ENCODE measurements around the gene EEF2KMT. TPM values are rescaled to one million over a fixed set of nuclear protein-coding genes. Genes with fewer than 3 reads are reported as not detected.
"Not testable (repeated sequence)": the region's sequence is repeated elsewhere in the genome, so short reads cannot be mapped to it uniquely, and the experiment has no call there.

Gene EEF2KMT
- total RNA-seq, 1 donor from 2014 or later = 3.6 TPM

- DNase-seq = no peak
These were observed 27.0 kb downstream of the EEF2KMT start for GRCh38 chr16:5070431-5071186.

- no peak for DNase-seq
These were observed 27.7 kb downstream of the EEF2KMT start for GRCh38 chr16:5069854-5070253.

GRCh38 chr16:5069048-5069447, 28.5 kb downstream of the EEF2KMT start:
- DNase-seq = no peak

GRCh38 chr16:5066511-5066910, 31.1 kb downstream of the EEF2KMT start:
- no peak for DNase-seq

GRCh38 chr16:5065813-5066212, 31.8 kb downstream of the EEF2KMT start, which contains the start of gene C16orf89:
C16orf89 (minus strand) TSS chr16:5065956; CDS start chr16:5065908, 48 bp downstream.
- DNase-seq = no peak

- DNase-seq = no peak
These were observed 32.3 kb downstream of the EEF2KMT start for GRCh38 chr16:5065326-5065725.

- DNase-seq = no peak
These were observed 32.7 kb downstream of the EEF2KMT start for GRCh38 chr16:5064915-5065314.

- no peak for DNase-seq
These were observed 34.5 kb downstream of the EEF2KMT start for GRCh38 chr16:5062790-5063765.

- no peak for DNase-seq
These were observed 35.5 kb downstream of the EEF2KMT start for GRCh38 chr16:5062051-5062450.

GRCh38 chr16:5060073-5060641, 37.4 kb downstream of the EEF2KMT start:
- no peak for DNase-seq

- DNase-seq = no peak
These were observed 38.1 kb downstream of the EEF2KMT start for GRCh38 chr16:5059386-5060072.

GRCh38 chr16:5058476-5058875, 39.1 kb downstream of the EEF2KMT start:
- DNase-seq = no peak

GRCh38 chr16:5056352-5056751, 41.2 kb downstream of the EEF2KMT start:
- DNase-seq = no peak

- DNase-seq = no peak
These were observed 42.4 kb downstream of the EEF2KMT start for GRCh38 chr16:5054876-5055865.

- DNase-seq = no peak
These were observed 50.7 kb downstream of the EEF2KMT start for GRCh38 chr16:5046914-5047313.

GRCh38 chr16:5045499-5046115, 52.0 kb downstream of the EEF2KMT start:
- DNase-seq = no peak

- DNase-seq = not testable (repeated sequence)
These were observed 53.0 kb downstream of the EEF2KMT start for GRCh38 chr16:5044581-5044980.

- no peak for DNase-seq
These were observed 53.5 kb downstream of the EEF2KMT start for GRCh38 chr16:5044011-5044540.

GRCh38 chr16:5042574-5043171, 54.9 kb downstream of the EEF2KMT start:
- no peak for DNase-seq

All from skin of body (tissue), 2 donors.